ENCODE measurements around the gene CAMSAP1. TPM values are rescaled to one million over a fixed set of nuclear protein-coding genes. Genes with fewer than 3 reads are reported as not detected.

Gene CAMSAP1
- total and polyA plus RNA-seq, 2 of the 4 experiments (the other 2 are of a cell fraction), result 8.2 to 19.5 TPM

DNA sequence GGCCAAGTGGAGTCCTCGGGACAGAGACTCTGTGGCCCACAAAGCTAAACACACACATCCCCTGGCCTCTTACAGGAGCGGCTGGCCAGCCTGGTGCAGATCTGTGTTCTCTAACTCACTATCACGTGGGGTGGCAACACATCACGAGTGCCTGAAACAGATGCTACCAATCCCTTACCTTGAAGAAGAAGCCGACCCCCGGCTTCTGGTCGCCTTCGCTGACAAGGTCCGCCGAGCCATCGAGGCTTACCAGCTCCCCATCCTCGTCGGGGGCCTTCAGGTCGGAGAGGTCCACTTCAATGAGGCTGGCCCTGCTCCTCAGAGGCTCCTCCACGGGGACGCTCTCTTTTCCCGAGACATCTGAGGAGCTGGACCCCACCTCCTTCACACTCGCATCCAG is 86.7 kb downstream of the CAMSAP1 start:
- no peak overlapping the region for H3K56ac ChIP-seq (ENCODE audit: extremely low read depth, insufficient read depth, low read length)
- H3K79me1 ChIP-seq (ENCODE audit: low read depth in 1 of 2, low read length in 2 of 2), result peaks cover 9 to 10% of the 10 kb centered on the region in 2 experiments
- no peak overlapping the region for H2AFZ ChIP-seq (replicated peaks; ENCODE audit: low read length, poor library complexity)
- no peak overlapping the region for H2BK15ac ChIP-seq (ENCODE audit: low read depth, low read length)
- H3K9me1 ChIP-seq (ENCODE audit: insufficient read depth, low read length), result no peaks in the 10 kb centered on the region
- no peak overlapping the region for H3K27ac ChIP-seq (ENCODE audit: insufficient read depth, low read length)
- H3K14ac ChIP-seq (replicated peaks; ENCODE audit: low read depth, low read length), result no peak overlapping the region
- H3K9me3 ChIP-seq (ENCODE audit: control insufficient read depth, insufficient read depth, low read length), result no peaks in the 10 kb centered on the region
- dilution Hi-C loops (cut with HindIII; ENCODE audit: low sequenced_read_pairs, unreplicated experiment), result no loop called here
- no peak for DNase-seq
- H2AK5ac ChIP-seq (ENCODE audit: low read depth, low read length), result no peak overlapping the region
- WGBS, 2 experiments (ENCODE audit: extremely low coverage in 2 of 2, insufficient read length in 1 of 2), result 100% methylated on average over 13 of the region's 18 CpGs; no CpG with 5 or more reads in 1 of the 2 experiments
- BruUV-seq (replicated peaks), result no TSS peak
- peaks cover 67% of the 10 kb centered on the region for H3K36me3 ChIP-seq (ENCODE audit: control insufficient read depth, insufficient read depth, low read length)
- intact Hi-C loops (cut with micrococcal nuclease), result no loop called here
- H4K8ac ChIP-seq (ENCODE audit: low read depth in 2 of 2, low read length in 2 of 2), result no peak overlapping the region
- no peak overlapping the region for H4K5ac ChIP-seq (ENCODE audit: low read depth, low read length)
- H3K4me2 ChIP-seq (ENCODE audit: low read depth, low read length), result no peak overlapping the region
- in situ Hi-C loops (cut with MboI; ENCODE audit: low sequenced_read_pairs), result no loop called here
- no peak overlapping the region for H3K18ac ChIP-seq (ENCODE audit: low read depth, low read length)
- no peak overlapping the region for H4K91ac ChIP-seq (ENCODE audit: insufficient read depth, low read depth, low read length)
- no peaks in the 10 kb centered on the region for H3K4me1 ChIP-seq (ENCODE audit: control insufficient read depth, insufficient read depth, low read length)
- no peak for ATAC-seq (ENCODE audit: low read depth)
- H2AK9ac ChIP-seq (replicated peaks; ENCODE audit: low read depth, low read length, poor library complexity), result no peak overlapping the region
- H4K20me1 ChIP-seq (ENCODE audit: insufficient read depth, low read length), result peaks cover 3% of the 10 kb centered on the region
- H3K23ac ChIP-seq (ENCODE audit: low read depth, low read length), result no peak overlapping the region
- H2BK5ac ChIP-seq (ENCODE audit: low read depth, low read length, poor library complexity, severe bottlenecking), result no peak overlapping the region
- no peaks in the 10 kb centered on the region for H3K27me3 ChIP-seq (ENCODE audit: control insufficient read depth, insufficient read depth, low read length)
- no peak overlapping the region for H3K4ac ChIP-seq (ENCODE audit: low read depth, low read length)
- no peak overlapping the region for H3K9ac ChIP-seq (ENCODE audit: low read depth, low read length)
- CTCF ChIA-PET, result no interaction called here
- H2BK120ac ChIP-seq (ENCODE audit: low read depth, low read length), result no peak overlapping the region
- POLR2A ChIA-PET (ENCODE audit: unreplicated experiment), result no interaction called here
- TF ChIP-seq MAFK (IDR thresholded peaks at IDR 0.05; ENCODE audit: low read depth, low read length) (no peak), FOS (IDR thresholded peaks at IDR 0.05; ENCODE audit: low read depth, low read length) (no peak), NFE2L2 (IDR thresholded peaks at IDR 0.05; ENCODE audit: low read depth, low read length) (no peak), RAD21 (IDR thresholded peaks at IDR 0.05; ENCODE audit: low read length) (no peak), MAZ (IDR thresholded peaks at IDR 0.05; ENCODE audit: borderline replicate concordance, low read depth, low read length) (no peak), POLR2A (IDR thresholded peaks at IDR 0.05; ENCODE audit: low read depth, low read length) (no peak), CHD1 (IDR thresholded peaks at IDR 0.05; ENCODE audit: low read depth, low read length) (no peak), BHLHE40 (IDR thresholded peaks at IDR 0.05; ENCODE audit: low read depth, low read length) (no peak), MXI1 (IDR thresholded peaks at IDR 0.05; ENCODE audit: borderline replicate concordance, low read depth, low read length) (no peak), RFX5 (IDR thresholded peaks at IDR 0.05; ENCODE audit: low read depth, low read length) (no peak), USF2 (IDR thresholded peaks at IDR 0.05; ENCODE audit: low read depth, low read length) (no peak), SMC3 (IDR thresholded peaks at IDR 0.05; ENCODE audit: low read depth, low read length) (no peak), RCOR1 (IDR thresholded peaks at IDR 0.05; ENCODE audit: insufficient replicate concordance, low read length) (no peak), CEBPB (IDR thresholded peaks at IDR 0.05; ENCODE audit: low read depth, low read length) (no peak)
- TF ChIP-seq, protein P1, sequence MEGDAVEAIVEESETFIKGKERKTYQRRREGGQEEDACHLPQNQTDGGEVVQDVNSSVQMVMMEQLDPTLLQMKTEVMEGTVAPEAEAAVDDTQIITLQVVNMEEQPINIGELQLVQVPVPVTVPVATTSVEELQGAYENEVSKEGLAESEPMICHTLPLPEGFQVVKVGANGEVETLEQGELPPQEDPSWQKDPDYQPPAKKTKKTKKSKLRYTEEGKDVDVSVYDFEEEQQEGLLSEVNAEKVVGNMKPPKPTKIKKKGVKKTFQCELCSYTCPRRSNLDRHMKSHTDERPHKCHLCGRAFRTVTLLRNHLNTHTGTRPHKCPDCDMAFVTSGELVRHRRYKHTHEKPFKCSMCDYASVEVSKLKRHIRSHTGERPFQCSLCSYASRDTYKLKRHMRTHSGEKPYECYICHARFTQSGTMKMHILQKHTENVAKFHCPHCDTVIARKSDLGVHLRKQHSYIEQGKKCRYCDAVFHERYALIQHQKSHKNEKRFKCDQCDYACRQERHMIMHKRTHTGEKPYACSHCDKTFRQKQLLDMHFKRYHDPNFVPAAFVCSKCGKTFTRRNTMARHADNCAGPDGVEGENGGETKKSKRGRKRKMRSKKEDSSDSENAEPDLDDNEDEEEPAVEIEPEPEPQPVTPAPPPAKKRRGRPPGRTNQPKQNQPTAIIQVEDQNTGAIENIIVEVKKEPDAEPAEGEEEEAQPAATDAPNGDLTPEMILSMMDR (conservative IDR thresholded peaks at IDR 0.05; ENCODE audit: low read depth, low read length), result no peak
- TF ChIP-seq, protein P2, sequence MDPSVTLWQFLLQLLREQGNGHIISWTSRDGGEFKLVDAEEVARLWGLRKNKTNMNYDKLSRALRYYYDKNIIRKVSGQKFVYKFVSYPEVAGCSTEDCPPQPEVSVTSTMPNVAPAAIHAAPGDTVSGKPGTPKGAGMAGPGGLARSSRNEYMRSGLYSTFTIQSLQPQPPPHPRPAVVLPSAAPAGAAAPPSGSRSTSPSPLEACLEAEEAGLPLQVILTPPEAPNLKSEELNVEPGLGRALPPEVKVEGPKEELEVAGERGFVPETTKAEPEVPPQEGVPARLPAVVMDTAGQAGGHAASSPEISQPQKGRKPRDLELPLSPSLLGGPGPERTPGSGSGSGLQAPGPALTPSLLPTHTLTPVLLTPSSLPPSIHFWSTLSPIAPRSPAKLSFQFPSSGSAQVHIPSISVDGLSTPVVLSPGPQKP (IDR thresholded peaks at IDR 0.05; ENCODE audit: borderline replicate concordance, low read depth, low read length), result no peak
- H2BK20ac ChIP-seq (ENCODE audit: low read depth, low read length), result no peak overlapping the region
- H3K4me3 ChIP-seq (ENCODE audit: insufficient read depth, low read depth, low read length), result no peak overlapping the region

All from IMR-90 (cell line).